Activated CD4-positive, alpha-beta T cell treated with anti-CD3 and anti-CD28 coated beads, Interleukin-2, amount 10 ng/mL, durations not matched to agents 7 days and 5 days (primary cell): ENCODE data around the gene ATOH8. TPM values are rescaled to one million over a fixed set of nuclear protein-coding genes. Genes with fewer than 3 reads are reported as not detected.

ENCODE experiments used
- CTCF ChIA-PET: fragments of 350-600 bp; sonication (Branson Sonifier 250); formaldehyde crosslinking; loops from one replicate; lab custom pipeline; 2021; ENCODE audit warnings: antibody characterized with exemption; lab: Charles Lee
- POLR2A ChIA-PET: fragments of 350-600 bp; sonication (Branson Sonifier 250); formaldehyde crosslinking; loops from one replicate; lab custom pipeline; 2021; ENCODE audit warnings: antibody characterized with exemption; lab: Charles Lee
- DNase-seq: peaks from one replicate; pipeline ENCODE4 v3.0.0-alpha.2; 2020
- H3K27ac Mint-ChIP-seq: one replicate; pipeline ENCODE4 v1.8.0; 2021; ENCODE audit warnings: mild to moderate bottlenecking, moderate library complexity, mixed read lengths
- H3K27me3 Mint-ChIP-seq: one replicate; pipeline ENCODE4 v1.8.0; 2021; ENCODE audit warnings: mixed read lengths
- H3K36me3 Mint-ChIP-seq: one replicate; pipeline ENCODE4 v1.8.0; 2021; ENCODE audit warnings: low read depth, mixed read lengths
- H3K4me1 Mint-ChIP-seq: one replicate; pipeline ENCODE4 v1.8.0; 2021; ENCODE audit warnings: mixed read lengths
- H3K4me3 Mint-ChIP-seq: one replicate; pipeline ENCODE4 v1.8.0; 2021; ENCODE audit warnings: mild to moderate bottlenecking, moderate library complexity, mixed read lengths
- H3K9me3 Mint-ChIP-seq: one replicate; pipeline ENCODE4 v1.8.0; 2021; ENCODE audit warnings: mixed read lengths
- total RNA-seq, 2 experiments: library from RNA; stranded (reverse); gene quantifications; one replicate each; pipeline ENCODE4 v1.2.3, GENCODE V29; 2021

ATOH8 gene
- total RNA-seq, 2 experiments from 2014 or later: 0.10 to 0.12 TPM

DNA sequence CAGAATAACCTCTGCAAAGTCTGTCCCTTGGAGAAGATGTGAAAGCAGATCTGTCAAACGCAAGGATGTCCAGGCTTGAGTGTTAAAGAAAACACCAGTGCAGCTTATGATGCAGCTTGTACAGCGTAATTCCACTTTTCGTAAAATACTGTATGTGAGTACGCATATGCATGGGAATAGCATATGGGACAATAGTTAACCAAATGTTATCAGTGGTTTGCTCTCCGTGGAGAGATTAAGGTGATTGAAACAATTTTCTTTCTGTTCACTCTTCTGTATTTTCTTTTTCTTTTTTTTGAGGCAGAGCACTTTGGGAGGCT lies 27.2 kb downstream of the ATOH8 start:
- CTCF ChIA-PET: no interaction called here

DNA sequence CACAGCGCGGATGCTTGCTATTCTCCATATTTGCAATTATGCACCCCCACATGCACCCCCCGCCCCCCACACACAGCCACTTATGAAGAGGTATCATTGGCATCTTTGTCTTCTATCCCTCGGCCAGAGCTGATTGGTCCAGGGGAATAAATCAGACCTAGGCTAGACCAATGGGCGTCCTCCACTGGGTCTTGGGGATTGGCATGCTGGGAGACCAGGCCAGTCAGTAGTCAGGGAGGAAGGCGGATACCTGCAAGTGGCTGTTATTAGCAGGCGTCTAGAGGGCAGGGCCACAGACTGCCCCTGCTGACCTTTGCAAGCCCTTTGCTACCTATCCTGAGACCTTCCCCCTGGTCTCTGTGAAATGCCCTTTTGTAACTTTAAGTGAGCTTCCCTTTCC lies 30.0 kb downstream of the ATOH8 start:
- Mint-ChIP-seq H3K4me3 (no peak overlapping the region), H3K27me3 (peaks cover 10% of the 10 kb centered on the region), H3K36me3 (no peaks in the 10 kb centered on the region), H3K9me3 (no peaks in the 10 kb centered on the region), H3K27ac (no peak overlapping the region), H3K4me1 (no peaks in the 10 kb centered on the region)
- ChIA-PET CTCF (interaction anchor here (0.7 to 1.1 kb wide), 3 partner anchors 10 to 717 kb away, joined by 3 to 4 read pairs (median 3); no protein-coding TSS in a partner anchor), POLR2A (no interaction called here)
- DNase-seq: no peak

More for the DNA sequence above, 27.2 kb downstream of the ATOH8 start:
- no peaks in the 10 kb centered on the region for H3K9me3 Mint-ChIP-seq
- no peak overlapping the region for H3K4me3 Mint-ChIP-seq
- H3K27me3 Mint-ChIP-seq: peaks cover 10% of the 10 kb centered on the region
- POLR2A ChIA-PET: no interaction called here
- H3K27ac Mint-ChIP-seq: no peak overlapping the region
- H3K36me3 Mint-ChIP-seq: no peaks in the 10 kb centered on the region
- H3K4me1 Mint-ChIP-seq: no peaks in the 10 kb centered on the region
- DNase-seq: no peak

DNA sequence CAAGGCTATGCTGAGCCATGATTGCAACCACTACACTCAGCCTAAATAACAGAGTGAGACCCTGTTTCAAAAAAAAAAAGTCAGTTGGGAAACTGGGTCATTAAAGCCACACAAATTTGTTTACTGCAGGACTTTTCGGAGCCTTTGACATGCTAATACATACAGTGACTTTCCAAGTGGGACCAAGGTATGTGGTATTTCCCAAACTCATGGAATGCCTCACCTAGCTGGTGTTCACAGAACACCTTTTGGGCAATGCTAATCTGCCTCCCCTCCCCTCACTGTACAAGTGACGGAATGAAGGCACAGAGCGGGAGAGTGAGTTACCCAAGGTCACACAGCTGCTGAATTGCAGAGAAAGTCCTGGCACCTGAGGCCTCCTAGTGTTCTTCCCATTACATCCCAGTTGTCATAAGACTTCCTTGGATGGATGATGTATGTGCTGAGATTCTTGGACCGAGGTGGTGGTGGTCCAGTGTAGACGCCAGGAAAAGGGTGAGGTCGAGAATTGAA lies 30.7 kb downstream of the ATOH8 start:
- no peak overlapping the region for H3K4me3 Mint-ChIP-seq
- peaks cover 10% of the 10 kb centered on the region for H3K27me3 Mint-ChIP-seq
- no peaks in the 10 kb centered on the region for H3K9me3 Mint-ChIP-seq

DNA sequence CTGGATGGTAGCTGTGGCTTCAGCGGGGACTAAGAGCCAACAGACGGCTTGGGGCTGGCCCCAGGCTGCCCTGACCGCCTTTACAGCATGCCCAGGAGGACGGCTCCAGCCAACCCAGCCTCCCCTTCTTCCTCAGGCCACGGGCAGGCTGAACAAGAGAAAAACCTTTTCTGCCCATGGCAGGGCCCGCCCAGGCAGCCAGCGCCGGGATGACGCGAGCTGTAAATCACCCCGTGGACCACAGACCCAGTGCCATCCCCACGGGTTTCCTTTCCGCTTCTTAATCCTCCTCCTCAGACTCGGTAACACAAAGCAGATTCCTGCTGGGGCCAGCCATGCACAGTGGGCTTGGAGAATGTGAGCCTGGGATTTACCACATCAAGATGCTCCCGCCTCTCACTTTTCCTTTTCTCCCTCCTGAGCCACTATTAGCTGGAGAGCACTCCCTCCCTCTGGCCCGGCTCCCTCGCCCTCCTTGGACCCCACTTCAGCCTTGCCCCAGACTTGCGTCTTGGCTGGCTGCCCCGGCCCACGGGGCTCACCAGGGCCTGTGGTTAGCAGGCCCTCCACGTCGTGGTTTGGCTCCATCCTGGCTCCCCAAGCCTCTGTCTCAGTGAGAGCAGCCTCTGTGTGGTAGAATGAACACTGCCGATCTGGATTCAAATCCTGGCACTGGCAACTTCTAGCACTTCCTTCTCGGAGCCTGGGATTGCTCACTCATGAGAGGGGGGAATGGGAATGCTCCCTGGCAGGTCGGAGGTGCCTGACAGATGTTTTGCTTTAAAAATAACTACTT lies 31.4 kb downstream of the ATOH8 start:
- CTCF ChIA-PET: interaction anchor here (0.9 to 1.5 kb wide), 4 partner anchors 10 to 256 kb away, joined by 3 to 7 read pairs (median 4); no protein-coding TSS in a partner anchor
- no peaks in the 10 kb centered on the region for H3K4me1 Mint-ChIP-seq
- no peak overlapping the region for H3K4me3 Mint-ChIP-seq
- no peak overlapping the region for H3K27ac Mint-ChIP-seq
- POLR2A ChIA-PET: no interaction called here
- no peaks in the 10 kb centered on the region for H3K36me3 Mint-ChIP-seq
- H3K27me3 Mint-ChIP-seq: peaks cover 9% of the 10 kb centered on the region
- DNase-seq: no peak
- no peaks in the 10 kb centered on the region for H3K9me3 Mint-ChIP-seq

More for the DNA sequence above, 30.7 kb downstream of the ATOH8 start:
- POLR2A ChIA-PET: no interaction called here
- Mint-ChIP-seq H3K27ac (no peak overlapping the region), H3K4me1 (no peaks in the 10 kb centered on the region), H3K36me3 (no peaks in the 10 kb centered on the region)
- no peak for DNase-seq
- CTCF ChIA-PET: interaction anchor here (1.1 kb wide), 3 partner anchors 11 to 257 kb away, joined by 3 to 4 read pairs (median 3); no protein-coding TSS in a partner anchor

DNA sequence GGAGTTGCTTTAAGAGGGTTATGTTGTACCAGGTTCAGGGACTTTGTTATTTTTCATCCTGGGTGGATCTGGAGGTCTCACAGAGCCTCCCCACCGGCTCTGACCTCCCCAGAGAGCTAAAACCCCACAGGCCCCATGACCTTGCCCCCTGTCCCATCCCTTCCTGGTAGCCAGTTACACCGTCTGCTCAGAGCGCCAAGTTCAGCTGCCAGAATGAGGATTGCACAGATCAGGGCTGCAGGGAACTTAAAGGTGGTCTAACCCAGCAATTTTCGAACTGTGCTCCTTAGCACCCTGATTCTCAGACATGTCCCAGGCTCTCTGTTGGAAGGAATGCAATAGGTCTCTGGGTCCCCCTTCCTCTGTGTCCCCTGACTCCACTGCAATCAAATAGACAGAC lies 32.1 kb downstream of the ATOH8 start:
- peaks cover 9% of the 10 kb centered on the region for H3K27me3 Mint-ChIP-seq
- POLR2A ChIA-PET: no interaction called here
- H3K4me1 Mint-ChIP-seq: no peaks in the 10 kb centered on the region
- H3K27ac Mint-ChIP-seq: no peak overlapping the region
- no peak for DNase-seq
- no peaks in the 10 kb centered on the region for H3K36me3 Mint-ChIP-seq
- no peaks in the 10 kb centered on the region for H3K9me3 Mint-ChIP-seq
- CTCF ChIA-PET: interaction anchor here (0.6 to 1.5 kb wide), 5 partner anchors 10 to 338 kb away, joined by 3 to 7 read pairs (median 3); no protein-coding TSS in a partner anchor
- H3K4me3 Mint-ChIP-seq: no peak overlapping the region

DNA sequence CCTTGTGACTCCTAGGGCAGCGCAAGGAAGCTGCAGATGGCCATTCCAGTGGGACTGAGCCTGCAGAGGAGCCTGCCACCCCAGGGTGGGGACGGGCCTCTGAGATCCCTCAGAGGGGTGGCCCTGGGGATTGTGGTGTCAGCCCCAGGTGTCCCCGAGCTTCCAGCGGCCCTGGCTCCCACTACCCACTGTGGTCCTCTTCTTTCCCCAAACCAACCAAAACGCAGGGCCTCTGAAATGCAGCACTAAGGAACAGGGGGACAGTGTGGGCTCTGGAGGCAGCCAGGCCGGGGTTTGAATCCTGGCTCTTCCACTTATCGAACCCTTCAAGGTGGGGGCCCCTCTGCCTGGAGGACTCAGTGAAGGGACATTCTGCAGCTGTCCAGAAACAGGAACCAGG lies 32.7 kb downstream of the ATOH8 start:
- ChIA-PET CTCF (interaction anchor here (0.6 to 1.9 kb wide), 6 partner anchors 11 to 339 kb away, joined by 3 to 7 read pairs (median 3); no protein-coding TSS in a partner anchor), POLR2A (no interaction called here)
- Mint-ChIP-seq H3K27ac (no peak overlapping the region), H3K9me3 (no peaks in the 10 kb centered on the region), H3K4me3 (no peak overlapping the region), H3K4me1 (no peaks in the 10 kb centered on the region), H3K36me3 (no peaks in the 10 kb centered on the region), H3K27me3 (peaks cover 11% of the 10 kb centered on the region)
- no peak for DNase-seq

DNA sequence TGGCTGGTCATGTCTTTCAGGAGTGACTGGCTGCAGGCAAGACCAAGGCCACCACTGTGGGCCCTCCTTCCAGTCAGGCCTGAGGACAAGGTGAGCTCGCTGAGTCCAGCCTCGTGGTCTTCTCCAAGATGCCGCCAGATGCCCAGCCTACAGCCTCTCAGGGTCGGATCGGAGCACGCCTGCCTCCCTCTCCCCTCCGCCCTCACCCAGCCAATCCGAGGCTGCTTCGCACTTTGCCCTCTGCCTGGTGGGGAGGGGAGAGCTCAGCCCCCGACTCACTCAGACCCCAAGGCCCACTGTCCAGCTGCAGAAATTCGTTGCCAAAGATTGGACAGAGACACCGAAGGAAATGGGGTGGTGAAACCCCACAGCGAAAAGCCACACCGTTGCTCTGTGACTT lies 33.1 kb downstream of the ATOH8 start:
- CTCF ChIA-PET: interaction anchor here (0.7 to 1.9 kb wide), 3 partner anchors 40 to 108 kb away, joined by 3 to 7 read pairs (median 3); no protein-coding TSS in a partner anchor
- H3K36me3 Mint-ChIP-seq: no peaks in the 10 kb centered on the region
- POLR2A ChIA-PET: no interaction called here
- no peaks in the 10 kb centered on the region for H3K9me3 Mint-ChIP-seq
- no peaks in the 10 kb centered on the region for H3K4me1 Mint-ChIP-seq
- DNase-seq: no peak
- H3K27me3 Mint-ChIP-seq: peaks cover 11% of the 10 kb centered on the region
- no peak overlapping the region for H3K4me3 Mint-ChIP-seq
- no peak overlapping the region for H3K27ac Mint-ChIP-seq

DNA sequence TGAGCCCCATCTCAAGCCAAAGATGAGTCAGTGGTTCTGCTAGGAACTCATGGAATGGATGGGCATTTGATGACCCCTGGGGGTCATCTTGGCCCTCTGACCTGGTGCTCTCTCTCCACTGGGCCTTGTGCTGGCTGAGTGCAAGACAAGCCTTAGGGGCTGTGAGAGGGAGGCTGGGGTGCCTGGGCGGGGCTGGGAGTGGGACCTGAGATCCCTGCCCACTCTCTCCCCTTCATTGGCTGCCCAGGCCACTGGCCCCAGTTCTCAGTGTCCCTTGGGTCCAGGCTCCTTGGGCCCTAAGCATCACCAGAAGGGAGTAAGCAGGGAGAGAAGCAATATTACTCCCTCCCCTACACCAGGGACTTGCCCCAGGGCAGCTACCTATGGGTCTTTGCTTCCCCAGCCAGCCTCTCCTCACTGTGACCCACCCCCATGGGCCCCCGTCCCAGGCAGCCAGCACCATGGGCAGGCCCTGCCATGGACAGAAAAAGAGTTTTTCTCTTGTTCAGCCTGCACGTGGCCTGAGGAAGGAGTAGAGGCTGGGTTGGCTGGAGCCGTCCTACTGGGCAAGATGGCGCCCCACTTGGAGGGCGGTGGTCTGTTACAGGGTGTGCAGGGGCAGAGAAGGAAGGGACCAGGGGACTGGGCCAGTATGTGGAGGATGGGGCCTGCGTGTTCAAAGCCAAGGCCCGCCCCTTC lies 33.6 kb downstream of the ATOH8 start:
- H3K4me1 Mint-ChIP-seq: no peaks in the 10 kb centered on the region
- H3K9me3 Mint-ChIP-seq: no peaks in the 10 kb centered on the region
- H3K36me3 Mint-ChIP-seq: no peaks in the 10 kb centered on the region
- no peak for DNase-seq
- POLR2A ChIA-PET: no interaction called here
- no peak overlapping the region for H3K4me3 Mint-ChIP-seq
- H3K27me3 Mint-ChIP-seq: peaks cover 11% of the 10 kb centered on the region
- CTCF ChIA-PET: interaction anchor here (0.7 to 1.9 kb wide), 2 partner anchors 40 to 97 kb away, joined by 3 to 7 read pairs; no protein-coding TSS in a partner anchor
- no peak overlapping the region for H3K27ac Mint-ChIP-seq

DNA sequence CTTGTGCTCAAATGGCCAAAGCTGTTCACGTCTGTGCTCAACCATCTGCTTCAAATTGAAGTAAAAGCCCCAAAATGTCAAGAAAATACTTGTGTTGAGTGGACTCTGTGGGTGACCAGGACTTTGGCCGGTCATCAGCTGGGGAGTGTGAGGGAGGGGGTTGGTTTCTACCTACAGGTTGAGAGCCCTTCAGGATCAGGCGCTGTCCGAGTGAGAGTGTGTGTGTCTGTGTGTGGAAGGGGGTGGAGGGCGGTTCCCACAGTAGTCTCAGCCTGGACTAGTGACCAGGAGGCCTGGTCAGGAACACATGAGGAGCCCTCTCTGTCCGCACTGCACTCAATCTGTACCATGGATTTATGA lies 34.2 kb downstream of the ATOH8 start:
- POLR2A ChIA-PET: no interaction called here
- H3K27me3 Mint-ChIP-seq: peaks cover 10% of the 10 kb centered on the region

DNA sequence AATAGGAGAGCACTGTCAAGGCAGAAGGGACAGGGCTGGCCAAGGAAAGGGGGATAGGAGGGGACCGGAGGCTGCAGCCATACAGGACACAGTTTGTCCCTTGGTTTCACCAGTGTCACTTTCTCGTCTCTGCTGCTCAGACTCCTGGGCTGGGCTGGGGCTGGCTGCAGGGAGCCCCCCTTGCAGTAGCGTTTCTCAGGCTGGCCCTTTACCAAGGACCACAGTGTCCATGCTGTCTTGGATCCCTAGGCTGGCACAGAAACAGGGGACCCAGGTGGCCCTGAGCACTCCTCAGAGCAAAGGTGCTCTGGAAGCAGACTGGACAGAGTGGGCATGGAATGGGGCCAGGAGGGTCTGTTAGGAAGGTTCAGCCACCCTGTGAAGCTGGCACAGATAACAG lies 34.8 kb downstream of the ATOH8 start:
- H3K9me3 Mint-ChIP-seq: no peaks in the 10 kb centered on the region
- DNase-seq: no peak
- H3K27me3 Mint-ChIP-seq: peaks cover 8% of the 10 kb centered on the region
- ChIA-PET POLR2A (no interaction called here), CTCF (interaction anchor here (0.9 to 1.3 kb wide), 3 partner anchors 39 to 292 kb away, joined by 3 to 4 read pairs (median 4); no protein-coding TSS in a partner anchor)
- H3K36me3 Mint-ChIP-seq: no peaks in the 10 kb centered on the region
- H3K27ac Mint-ChIP-seq: no peak overlapping the region
- no peak overlapping the region for H3K4me3 Mint-ChIP-seq
- no peaks in the 10 kb centered on the region for H3K4me1 Mint-ChIP-seq

More for the DNA sequence above, 34.2 kb downstream of the ATOH8 start:
- no peak overlapping the region for H3K27ac Mint-ChIP-seq
- H3K36me3 Mint-ChIP-seq: no peaks in the 10 kb centered on the region
- no peak for DNase-seq
- H3K4me3 Mint-ChIP-seq: no peak overlapping the region
- no peaks in the 10 kb centered on the region for H3K4me1 Mint-ChIP-seq
- H3K9me3 Mint-ChIP-seq: no peaks in the 10 kb centered on the region
- CTCF ChIA-PET: interaction anchor here (1.9 kb wide), 1 partner anchor 39 kb away, joined by 7 read pairs; no protein-coding TSS in a partner anchor

DNA sequence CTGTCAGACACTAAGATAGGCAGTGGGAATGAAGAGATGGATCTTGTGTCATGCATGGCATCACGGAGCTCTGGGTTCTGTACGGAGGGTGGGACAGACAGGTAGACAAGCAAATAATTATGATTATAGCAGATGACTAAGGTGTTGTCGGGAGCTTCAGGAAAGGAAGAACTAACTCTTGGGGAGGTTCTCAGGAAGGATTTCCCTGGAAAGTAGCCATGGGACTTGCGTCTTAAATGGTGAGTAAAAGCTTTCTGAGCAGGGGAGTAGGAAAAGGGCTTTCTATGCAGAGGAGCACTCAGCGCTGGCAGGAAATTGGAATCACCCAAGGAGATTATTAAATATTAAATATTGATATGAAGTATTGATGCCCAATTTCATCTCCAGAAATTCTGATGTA lies 35.5 kb downstream of the ATOH8 start:
- POLR2A ChIA-PET: no interaction called here
- peaks cover 8% of the 10 kb centered on the region for H3K27me3 Mint-ChIP-seq

DNA sequence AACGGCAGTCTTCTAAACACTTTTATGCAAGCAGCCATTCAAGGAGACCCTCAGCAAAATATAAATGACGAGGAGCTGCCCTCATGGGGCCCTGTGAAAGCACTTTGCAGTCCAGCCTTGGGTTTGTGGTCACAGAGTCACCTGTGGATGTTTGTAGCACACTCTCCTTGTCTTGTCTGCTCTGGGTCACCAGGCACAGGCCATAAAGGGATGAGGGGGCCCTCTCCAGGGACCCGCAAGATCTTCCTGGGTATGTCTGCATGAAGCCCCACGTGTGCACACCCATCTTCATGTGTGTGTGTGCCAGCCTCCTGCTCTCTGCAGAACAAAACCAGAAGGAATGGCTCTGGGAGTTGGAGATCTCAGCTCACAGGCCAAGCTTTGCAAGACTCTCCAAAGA lies 36.2 kb downstream of the ATOH8 start:
- POLR2A ChIA-PET: no interaction called here
- H3K4me1 Mint-ChIP-seq: no peaks in the 10 kb centered on the region
- H3K4me3 Mint-ChIP-seq: no peak overlapping the region
- CTCF ChIA-PET: interaction anchor here (0.8 to 1.6 kb wide), 3 partner anchors 19 to 61 kb away, joined by 3 to 4 read pairs (median 4); no protein-coding TSS in a partner anchor
- no peaks in the 10 kb centered on the region for H3K9me3 Mint-ChIP-seq
- H3K27ac Mint-ChIP-seq: no peak overlapping the region
- no peaks in the 10 kb centered on the region for H3K36me3 Mint-ChIP-seq
- DNase-seq: no peak
- H3K27me3 Mint-ChIP-seq: peaks cover 8% of the 10 kb centered on the region

More for the DNA sequence above, 35.5 kb downstream of the ATOH8 start:
- Mint-ChIP-seq H3K27ac (no peak overlapping the region), H3K4me3 (no peak overlapping the region), H3K9me3 (no peaks in the 10 kb centered on the region), H3K36me3 (no peaks in the 10 kb centered on the region), H3K4me1 (no peaks in the 10 kb centered on the region)
- CTCF ChIA-PET: interaction anchor here (0.9 to 1.6 kb wide), 4 partner anchors 18 to 291 kb away, joined by 3 to 4 read pairs (median 4); no protein-coding TSS in a partner anchor
- no peak for DNase-seq
